Mucosa of gallbladder (tissue), 1 donor: ENCODE data around the gene ZNF282. TPM values are rescaled to one million over a fixed set of nuclear protein-coding genes. Genes with fewer than 3 reads are reported as not detected.

Source experiments
- DNase-seq: peaks from one replicate; pipeline ENCODE4 v3.0.0-alpha.2; 2020; ENCODE audit warnings: low spot score
- total RNA-seq: library from RNA; stranded (reverse); gene quantifications from one replicate; pipeline ENCODE4 v1.2.1, GENCODE V29; 2021
- donor health status: DM: no; HTN: no; CAD: no.

Gene ZNF282
- total RNA-seq, 1 donor from 2014 or later: 33.8 TPM

GRCh38 chr7:149191851-149192250 lies 3.5 kb upstream of the ZNF282 start:
- DNase-seq: no peak

GRCh38 chr7:149194799-149195179 lies 557 bp upstream of the ZNF282 start:
- no peak for DNase-seq

GRCh38 chr7:149196151-149196704 lies 882 bp downstream of the ZNF282 start:
- DNase-seq: no peak

GRCh38 chr7:149196705-149197171 lies 1.4 kb downstream of the ZNF282 start:
- DNase-seq: no peak

DNA sequence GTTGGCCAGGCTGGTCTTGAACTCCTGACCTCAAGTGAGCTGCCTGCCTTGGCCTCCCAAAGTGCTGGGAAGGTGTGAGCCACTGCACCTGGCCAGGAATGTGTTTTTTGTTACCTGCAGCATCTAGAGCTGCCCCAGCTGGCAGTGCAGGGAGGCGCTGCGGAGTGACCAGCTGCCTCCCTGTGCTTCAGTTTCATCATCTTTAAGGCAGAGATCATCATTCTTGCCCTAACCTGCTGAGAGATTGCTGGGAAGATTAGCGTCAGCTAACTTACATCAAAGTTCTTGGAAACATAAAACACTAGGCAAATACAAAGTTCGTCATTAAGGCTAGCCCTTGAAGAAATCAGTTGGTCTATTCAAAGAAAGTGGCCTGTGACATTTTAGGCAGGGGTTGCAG lies 2.3 kb downstream of the ZNF282 start:
- no peak for DNase-seq

- no peak for DNase-seq
These were observed 2.9 kb downstream of the ZNF282 start for GRCh38 chr7:149198161-149198816.

DNA sequence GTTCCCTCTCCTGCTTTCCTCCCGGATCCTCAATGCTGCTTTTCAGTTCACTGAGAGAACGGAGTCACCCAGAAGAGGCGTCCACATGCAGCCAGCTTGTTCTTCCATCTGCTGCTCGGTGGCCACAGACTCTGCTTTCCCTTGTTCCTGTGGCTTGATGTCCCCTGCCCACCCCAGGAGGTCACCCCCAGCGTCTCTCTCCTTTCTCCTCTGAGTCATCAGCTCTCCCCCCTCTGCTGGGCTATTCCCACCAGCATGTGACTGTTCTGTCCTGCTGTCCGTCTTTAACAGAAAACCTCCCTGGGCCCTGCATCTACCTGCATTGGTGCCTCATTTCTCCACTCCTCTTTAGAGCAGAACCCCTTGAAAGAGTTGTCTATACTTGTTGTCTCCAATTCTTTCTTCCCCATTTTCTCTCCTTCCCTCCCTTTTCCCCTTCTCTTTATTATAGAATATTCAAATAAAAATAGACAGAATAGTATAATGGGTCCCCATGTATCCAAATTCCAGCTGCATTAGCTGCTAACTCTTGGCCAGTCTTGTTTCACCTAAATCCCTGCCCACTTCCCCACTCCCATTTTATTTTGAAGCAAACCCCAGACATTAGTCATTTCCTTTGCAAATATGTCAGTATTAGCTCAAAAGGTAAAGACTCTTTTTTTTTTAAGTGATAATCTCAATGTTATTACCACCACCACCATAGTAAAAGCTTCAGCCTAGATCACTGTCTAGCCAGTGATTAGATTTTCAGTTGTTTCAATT lies 4.1 kb downstream of the ZNF282 start:
- DNase-seq: no peak

DNA sequence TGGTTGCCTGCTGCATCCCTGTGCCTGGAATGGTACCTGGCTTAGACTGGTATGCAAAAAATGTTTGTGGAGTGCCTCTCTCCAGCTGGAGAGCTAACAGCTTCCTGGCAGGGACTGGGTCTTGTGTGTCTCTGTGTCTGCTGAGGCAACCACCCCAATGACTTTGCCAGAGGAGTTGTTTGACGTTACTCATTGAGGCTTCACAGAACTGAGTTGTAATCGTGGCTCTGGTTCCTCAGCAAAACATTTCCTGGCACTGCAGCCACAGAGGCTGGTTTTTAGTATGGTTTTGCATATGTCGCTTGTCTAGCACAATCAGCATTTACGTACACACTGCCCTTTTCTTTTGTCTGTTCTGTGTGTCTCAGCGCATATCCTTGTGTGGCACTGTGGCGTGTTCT lies 7.5 kb downstream of the ZNF282 start:
- DNase-seq: peak; percentile 34

DNA sequence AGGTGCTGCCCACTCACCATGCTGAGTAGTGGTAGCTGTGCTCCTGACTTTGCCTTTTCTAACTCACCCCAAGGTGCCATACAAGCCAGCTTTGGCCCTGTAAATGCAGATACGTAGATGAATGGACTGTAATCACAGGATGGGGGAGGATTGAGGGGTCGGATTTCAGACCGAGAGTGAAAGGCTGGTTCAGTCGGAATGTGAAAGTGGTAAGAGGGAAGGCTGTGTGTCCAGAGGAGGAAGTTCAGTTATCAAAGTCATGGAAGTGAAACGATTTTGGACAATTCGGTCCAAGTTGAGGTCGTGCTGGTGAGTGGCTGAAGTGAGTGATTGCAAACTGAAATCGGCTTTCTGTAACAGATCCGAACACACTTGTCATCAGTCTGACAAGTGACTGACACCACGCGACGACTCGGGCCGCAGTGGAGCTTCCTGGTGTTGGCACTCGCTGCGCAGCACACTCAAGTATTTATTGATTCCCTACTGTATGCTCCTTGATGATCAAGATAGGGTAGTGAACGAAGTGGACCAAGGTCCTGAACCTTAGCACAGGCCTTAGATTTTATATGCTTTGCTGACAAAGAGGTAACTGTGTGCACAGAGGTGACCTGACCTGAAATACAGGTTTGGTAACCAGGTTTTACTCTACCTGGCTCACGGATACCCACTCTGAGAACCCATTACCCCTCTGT lies 10.5 kb downstream of the ZNF282 start:
- peak; percentile 58 for DNase-seq

DNA sequence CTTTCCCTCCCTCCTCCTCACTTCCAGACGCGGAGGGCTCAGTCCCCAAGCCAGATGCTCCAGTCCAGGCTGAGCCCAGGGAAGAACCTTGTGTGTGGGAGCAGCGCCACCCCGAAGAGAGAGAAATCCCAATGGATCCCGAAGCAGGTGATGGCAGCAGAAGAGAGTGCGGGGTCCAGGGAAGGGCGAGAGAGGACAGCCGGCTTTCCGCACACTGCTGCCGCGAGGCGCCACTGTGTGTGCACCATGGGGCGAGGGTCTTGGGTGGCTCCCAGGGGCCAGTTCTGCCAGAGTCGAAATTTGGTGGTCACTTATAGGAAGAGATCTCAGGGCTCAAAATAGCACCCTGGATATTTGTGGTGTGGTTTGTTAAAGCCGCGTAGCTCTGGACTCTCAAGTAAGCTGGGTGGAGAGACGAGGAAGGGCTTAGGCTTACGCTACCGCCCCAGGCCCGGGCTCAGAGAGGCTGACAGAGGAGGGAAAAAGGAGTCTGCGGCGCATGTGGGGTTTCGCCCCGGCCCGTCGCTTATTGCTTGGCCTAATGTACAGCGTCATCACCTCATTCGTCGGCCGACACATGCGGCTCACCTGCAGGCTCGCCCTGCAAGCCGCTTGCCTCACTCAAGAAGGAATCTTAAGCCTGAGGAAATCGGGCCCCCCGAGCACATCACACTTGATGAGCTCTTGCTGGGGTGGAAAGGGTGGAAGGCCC lies 12.1 kb downstream of the ZNF282 start:
- DNase-seq: no peak

GRCh38 chr7:149209518-149210269 lies 14.3 kb downstream of the ZNF282 start:
- DNase-seq: no peak

GRCh38 chr7:149210551-149210950 lies 15.2 kb downstream of the ZNF282 start:
- DNase-seq: no peak

DNA sequence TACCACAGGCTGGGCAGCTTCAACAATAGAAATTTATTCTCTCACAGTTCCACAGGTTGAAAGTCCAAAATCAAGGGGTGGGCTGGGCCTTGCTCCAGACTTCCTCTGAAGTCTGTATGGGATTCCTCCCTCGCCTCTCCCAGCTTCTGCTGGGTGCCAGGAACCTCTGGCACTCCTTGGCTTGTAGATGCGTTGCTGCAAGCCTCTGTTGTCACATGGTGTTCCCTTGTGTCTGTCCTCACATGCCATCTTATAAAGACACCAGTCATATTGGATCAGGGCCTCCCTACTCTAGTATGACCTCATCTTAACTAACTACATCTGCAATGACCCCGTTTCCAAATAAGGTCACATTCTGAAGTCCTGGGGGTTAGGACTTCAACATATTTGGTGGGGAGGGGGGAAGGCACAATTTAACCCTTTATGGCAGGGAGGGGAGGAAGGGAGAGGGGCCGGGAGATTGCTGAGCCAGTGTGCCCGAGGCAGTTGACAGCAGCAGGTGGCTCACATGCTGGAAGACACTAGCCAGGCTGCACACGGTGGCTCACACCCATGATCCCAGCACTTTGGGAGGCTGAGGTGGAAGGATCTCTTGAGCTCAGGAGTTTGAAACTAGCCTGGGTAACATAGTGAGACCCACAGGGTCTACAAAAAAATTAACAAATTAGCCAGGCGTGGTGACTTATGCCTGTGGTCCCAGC lies 18.8 kb downstream of the ZNF282 start:
- no peak for DNase-seq

- no peak for DNase-seq
These were observed 21.1 kb downstream of the ZNF282 start for GRCh38 chr7:149216402-149216801.

DNA sequence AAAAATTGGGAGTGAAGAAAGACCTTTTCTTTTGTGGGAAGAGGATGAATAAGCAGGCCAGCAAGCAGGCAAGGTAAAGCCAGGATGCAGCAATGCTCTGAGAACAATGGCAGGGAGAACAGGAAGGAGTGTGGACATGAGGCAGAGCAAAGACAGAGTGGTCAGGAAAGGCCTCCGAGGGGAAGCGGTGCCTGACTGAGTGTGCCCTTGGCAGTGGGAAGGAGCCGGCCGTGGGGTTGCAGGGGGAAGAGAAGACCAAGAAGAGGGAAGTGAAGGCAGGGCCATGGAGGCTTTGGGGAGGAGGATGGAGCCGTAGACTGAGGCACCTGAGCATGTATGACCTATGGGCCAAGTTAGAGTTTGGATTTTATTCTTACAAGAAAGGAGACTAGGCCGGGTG lies 22.2 kb downstream of the ZNF282 start:
- DNase-seq: no peak

DNA sequence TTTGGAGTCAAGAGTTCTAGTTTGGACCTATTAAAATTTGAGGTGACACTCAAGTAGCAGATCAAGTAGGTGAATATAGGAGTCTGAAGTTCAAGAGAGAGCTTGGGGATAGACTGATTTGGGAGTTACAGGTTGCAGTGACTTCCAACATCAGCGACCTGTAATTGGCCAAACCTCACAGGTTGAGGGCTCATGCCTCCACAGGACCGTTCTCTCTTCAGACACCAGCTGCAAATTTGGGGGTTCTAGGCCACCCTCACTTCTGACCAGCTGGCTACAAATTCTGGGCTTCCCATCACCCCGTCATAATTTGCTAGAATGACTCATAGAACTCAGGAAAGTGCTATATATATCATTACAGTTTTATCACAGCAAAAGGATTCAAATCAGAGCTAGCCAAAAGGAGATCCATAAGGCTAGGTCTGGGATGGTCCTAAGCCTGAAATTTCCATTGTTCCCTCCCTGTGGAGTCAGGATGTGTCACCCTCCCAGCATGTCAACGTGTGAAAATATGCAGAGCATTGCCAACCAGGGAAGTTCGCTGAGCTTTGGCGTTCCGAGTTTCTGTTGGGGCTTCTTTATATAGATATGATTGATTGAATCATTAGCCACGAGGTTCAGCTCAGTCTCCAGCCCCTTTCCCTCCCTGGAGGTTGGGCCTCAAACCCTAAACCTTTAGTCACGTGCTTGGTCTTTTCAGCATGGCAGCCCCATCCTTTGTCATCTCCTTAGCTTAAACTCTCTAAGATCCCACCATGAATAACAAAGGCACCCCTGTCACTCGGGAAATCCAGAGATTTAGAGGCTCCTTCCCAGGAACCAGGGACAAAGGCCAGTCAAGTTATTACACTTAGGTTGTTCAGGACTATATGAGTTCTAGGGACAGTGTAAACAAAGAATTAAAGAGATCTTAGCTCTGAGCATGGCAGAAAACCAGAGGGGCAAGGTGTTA lies 23.4 kb downstream of the ZNF282 start:
- DNase-seq: no peak

GRCh38 chr7:149220534-149220933 lies 25.2 kb downstream of the ZNF282 start:
- no peak for DNase-seq

DNA sequence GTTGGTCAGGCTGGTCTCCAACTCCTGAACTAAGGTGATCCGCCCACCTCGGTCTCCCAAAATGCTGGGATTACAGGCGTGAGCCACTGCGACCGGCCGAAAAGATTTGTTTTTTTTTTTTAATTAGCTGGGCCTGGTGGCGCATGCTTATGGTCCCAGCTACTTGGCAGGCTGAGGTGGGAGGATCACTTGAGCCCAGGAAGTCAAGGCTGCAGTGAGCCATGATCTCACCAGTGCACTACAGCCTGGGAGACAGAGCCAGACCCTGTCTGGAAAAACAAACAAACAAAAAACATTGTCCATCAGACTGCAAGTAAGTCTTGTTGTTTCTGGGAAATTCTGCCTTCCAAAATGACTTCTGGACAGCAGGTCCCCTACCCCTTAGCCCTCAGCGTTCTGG lies 27.8 kb downstream of the ZNF282 start:
- no peak for DNase-seq

DNA sequence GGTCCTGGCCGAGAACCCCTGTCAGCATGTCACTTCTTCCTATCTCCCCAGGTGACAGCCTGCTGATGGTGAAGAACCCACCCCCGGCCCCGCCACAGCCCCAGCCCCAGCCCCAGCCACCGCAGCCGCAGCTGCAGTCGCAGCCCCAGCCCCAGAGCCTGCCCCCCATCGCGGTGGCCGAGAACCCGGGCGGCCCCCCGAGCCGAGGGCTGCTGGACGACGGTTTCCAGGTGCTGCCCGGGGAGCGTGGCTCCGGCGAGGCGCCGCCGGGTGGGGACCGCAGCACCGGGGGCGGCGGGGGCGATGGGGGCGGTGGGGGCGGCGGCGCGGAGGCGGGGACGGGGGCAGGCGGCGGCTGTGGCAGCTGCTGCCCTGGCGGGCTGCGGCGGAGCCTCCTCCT lies 28.4 kb downstream of the ZNF282 start:
- no peak for DNase-seq
